ENCODE data around the gene TMBIM6.

GRCh38 chr12:49762468-49762847, 21.1 kb downstream of the TMBIM6 start:
- TF ChIP-seq, protein P1, sequence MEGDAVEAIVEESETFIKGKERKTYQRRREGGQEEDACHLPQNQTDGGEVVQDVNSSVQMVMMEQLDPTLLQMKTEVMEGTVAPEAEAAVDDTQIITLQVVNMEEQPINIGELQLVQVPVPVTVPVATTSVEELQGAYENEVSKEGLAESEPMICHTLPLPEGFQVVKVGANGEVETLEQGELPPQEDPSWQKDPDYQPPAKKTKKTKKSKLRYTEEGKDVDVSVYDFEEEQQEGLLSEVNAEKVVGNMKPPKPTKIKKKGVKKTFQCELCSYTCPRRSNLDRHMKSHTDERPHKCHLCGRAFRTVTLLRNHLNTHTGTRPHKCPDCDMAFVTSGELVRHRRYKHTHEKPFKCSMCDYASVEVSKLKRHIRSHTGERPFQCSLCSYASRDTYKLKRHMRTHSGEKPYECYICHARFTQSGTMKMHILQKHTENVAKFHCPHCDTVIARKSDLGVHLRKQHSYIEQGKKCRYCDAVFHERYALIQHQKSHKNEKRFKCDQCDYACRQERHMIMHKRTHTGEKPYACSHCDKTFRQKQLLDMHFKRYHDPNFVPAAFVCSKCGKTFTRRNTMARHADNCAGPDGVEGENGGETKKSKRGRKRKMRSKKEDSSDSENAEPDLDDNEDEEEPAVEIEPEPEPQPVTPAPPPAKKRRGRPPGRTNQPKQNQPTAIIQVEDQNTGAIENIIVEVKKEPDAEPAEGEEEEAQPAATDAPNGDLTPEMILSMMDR (IDR thresholded peaks at IDR 0.05; ENCODE audit: low read length): no peak
- TF ChIP-seq EZH2 (optimal IDR thresholded peaks at IDR 0.05; ENCODE audit: low read depth, low read length): no peak
